ENCODE results near the gene SOCS7. TPM values are rescaled to one million over a fixed set of nuclear protein-coding genes. Genes with fewer than 3 reads are reported as not detected.

The SOCS7 gene
- polyA plus RNA-seq, 3 donors, result 0.14 to 13.2 (median 0.15) TPM

- no peaks in the 10 kb centered on the region for H3K4me1 ChIP-seq (ENCODE audit: control insufficient read depth in 1 of 2, insufficient read depth in 2 of 2, low read length in 2 of 2)
- no peak overlapping the region for H3K4me3 ChIP-seq (replicated peaks in 1 of 3; ENCODE audit: low read depth in 2 of 3, low read length in 3 of 3)
- peaks cover 0 to 9% of the 10 kb centered on the region in 2 donors for H3K36me3 Mint-ChIP-seq
- DNase-seq, result no peak
- H2AFZ ChIP-seq (ENCODE audit: insufficient read depth, low read depth, low read length, poor library complexity, severe bottlenecking), result no peak overlapping the region
- H3K27ac Mint-ChIP-seq, result no peak overlapping the region
- H3K36me3 ChIP-seq (replicated peaks in 1 of 2; ENCODE audit: control insufficient read depth in 1 of 2, insufficient read depth in 2 of 2, low read length in 2 of 2), result no peaks in the 10 kb centered on the region
- 69% methylated on average over 3 of the region's 10 CpGs for WGBS (ENCODE audit: insufficient coverage)
- H3K9ac ChIP-seq (ENCODE audit: insufficient read depth, low read length, poor library complexity, severe bottlenecking), result no peak overlapping the region
- H3K27ac ChIP-seq (ENCODE audit: low read depth in 1 of 2, low read length in 2 of 2), result no peak overlapping the region
- H3K9me3 Mint-ChIP-seq, result peaks cover 0 to 10% (median 4%) of the 10 kb centered on the region in 7 donors
- no peaks in the 10 kb centered on the region for H3K79me2 ChIP-seq (ENCODE audit: insufficient read depth, low read length)
- no peaks in the 10 kb centered on the region for H4K20me1 ChIP-seq (ENCODE audit: insufficient read depth, low read length)
- peaks cover 33 to 45% (median 38%) of the 10 kb centered on the region in 3 donors for H3K27me3 Mint-ChIP-seq (ENCODE audit: low read depth in 3 of 3)
- intact Hi-C loops (cut with micrococcal nuclease), result no loop called here
- no peak for TF ChIP-seq CTCF (IDR thresholded peaks at IDR 0.05)
- H3K4me2 ChIP-seq (replicated peaks; ENCODE audit: extremely low read depth, low read length, poor library complexity, severe bottlenecking), result no peak overlapping the region
- H3K4me1 Mint-ChIP-seq, result peaks cover 24% of the 10 kb centered on the region
- peaks cover 0 to 7% of the 10 kb centered on the region in 2 donors for H3K9me3 ChIP-seq (replicated peaks in 1 of 2; ENCODE audit: control insufficient read depth in 1 of 2, insufficient read depth in 1 of 2, low read length in 2 of 2)
- H3K4me3 Mint-ChIP-seq, result peak overlapping the region in 1 of 2 donors; percentile 37
- peaks cover 10 to 28% of the 10 kb centered on the region in 2 donors for H3K27me3 ChIP-seq (ENCODE audit: control insufficient read depth in 2 of 2, insufficient read depth in 2 of 2, low read length in 2 of 2)
Observed at GRCh38 chr17:38451030-38451839, 99.6 kb downstream of the SOCS7 start.

- Histone ChIP-seq H3K4me1 (ENCODE audit: control insufficient read depth in 1 of 2, insufficient read depth in 2 of 2, low read length in 2 of 2) (no peaks in the 10 kb centered on the region), H3K9ac (ENCODE audit: insufficient read depth, low read length, poor library complexity, severe bottlenecking) (no peak overlapping the region), H3K27me3 (ENCODE audit: control insufficient read depth in 2 of 2, insufficient read depth in 2 of 2, low read length in 2 of 2) (peaks cover 10 to 28% of the 10 kb centered on the region in 2 donors), H3K27ac (ENCODE audit: low read depth in 1 of 2, low read length in 2 of 2) (no peak overlapping the region), H3K36me3 (replicated peaks in 1 of 2; ENCODE audit: control insufficient read depth in 1 of 2, insufficient read depth in 2 of 2, low read length in 2 of 2) (no peaks in the 10 kb centered on the region), H3K4me2 (replicated peaks; ENCODE audit: extremely low read depth, low read length, poor library complexity, severe bottlenecking) (no peak overlapping the region), H4K20me1 (ENCODE audit: insufficient read depth, low read length) (no peaks in the 10 kb centered on the region), H3K79me2 (ENCODE audit: insufficient read depth, low read length) (no peaks in the 10 kb centered on the region), H2AFZ (ENCODE audit: insufficient read depth, low read depth, low read length, poor library complexity, severe bottlenecking) (no peak overlapping the region), H3K9me3 (replicated peaks in 1 of 2; ENCODE audit: control insufficient read depth in 1 of 2, insufficient read depth in 1 of 2, low read length in 2 of 2) (peaks cover 0 to 7% of the 10 kb centered on the region in 2 donors), H3K4me3 (replicated peaks in 1 of 3; ENCODE audit: low read depth in 2 of 3, low read length in 3 of 3) (no peak overlapping the region)
- H3K27me3 Mint-ChIP-seq (ENCODE audit: low read depth in 3 of 3), result peaks cover 33 to 46% (median 39%) of the 10 kb centered on the region in 3 donors
- peaks cover 24% of the 10 kb centered on the region for H3K4me1 Mint-ChIP-seq
- H3K27ac Mint-ChIP-seq, result no peak overlapping the region
- intact Hi-C loops (cut with micrococcal nuclease), result no loop called here
- H3K36me3 Mint-ChIP-seq, result peaks cover 0 to 9% of the 10 kb centered on the region in 2 donors
- H3K4me3 Mint-ChIP-seq, result peak overlapping the region in 1 of 2 donors; percentile 92
- WGBS (ENCODE audit: insufficient coverage), result 23% methylated on average over 8 of the region's 18 CpGs
- peaks cover 0 to 10% (median 4%) of the 10 kb centered on the region in 7 donors for H3K9me3 Mint-ChIP-seq
- no peak for TF ChIP-seq CTCF (IDR thresholded peaks at IDR 0.05)
- no peak for DNase-seq
Observed at GRCh38 chr17:38451840-38452529, 100.3 kb downstream of the SOCS7 start.
